Cardiac muscle cell (in vitro differentiated cells and primary cell): ENCODE measurements around the gene RNF208. TPM values are rescaled to one million over a fixed set of nuclear protein-coding genes. Genes with fewer than 3 reads are reported as not detected.
A peak's percentile ranks its signal among the peaks of the same experiment; 100 is the strongest.

Experiments
- DNase-seq, 2 donors: peaks; one replicate each; pipeline versions ENCODE4 v3.0.0 to v3.0.0-alpha.2; 2010 to 2017; ENCODE audit warnings: low read depth in 1 of 2, low spot score in 1 of 2
- H3K27ac ChIP-seq: fragments of 200-600 bp; sonication (generic); 2 replicates; pipeline ENCODE4 v1.5.1; 2016
- H3K27me3 ChIP-seq: fragments of 200-600 bp; sonication (generic); 2 replicates; pipeline ENCODE4 v1.6.0; 2016; ENCODE audit warnings: control low read depth
- H3K36me3 ChIP-seq: fragments of 200-600 bp; sonication (generic); 2 replicates; pipeline ENCODE4 v1.5.1; 2016; ENCODE audit warnings: control low read depth
- H3K4me1 ChIP-seq: fragments of 200-600 bp; sonication (generic); 2 replicates; pipeline ENCODE4 v1.8.1; 2017; ENCODE audit warnings: low read depth, mild to moderate bottlenecking, mixed run types
- H3K4me3 ChIP-seq: fragments of 200-600 bp; sonication (generic); 2 replicates; pipeline ENCODE4 v1.5.1; 2016; ENCODE audit warnings: mild to moderate bottlenecking
- H3K9me3 ChIP-seq: fragments of 200-600 bp; sonication (generic); 2 replicates; pipeline ENCODE4 v1.5.1; 2017; ENCODE audit warnings: low read depth, mild to moderate bottlenecking, control low read depth
- CTCF ChIP-seq: IDR thresholded peaks from 2 replicates; pipeline ENCODE4 v1.5.1; 2012; ENCODE audit warnings: low read depth, mild to moderate bottlenecking, low read length
- polyA plus RNA-seq: library from polyadenylated mRNA; unstranded; fragments of >200 nt; fragmentation: Nextera tagmentation; extraction: Ambion mirVana; gene quantifications from 2 replicates; pipeline ENCODE4 v1.2.1, GENCODE V29; 2016
- total RNA-seq: library from RNA; depleted of rRNA; stranded (reverse); fragments of >200 nt; gene quantifications from 2 replicates; pipeline ENCODE4 v1.2.3, GENCODE V29; 2016

RNF208 gene
- total and polyA plus RNA-seq, 2 experiments from 2014 or later: 6.1 to 23.1 TPM

DNA sequence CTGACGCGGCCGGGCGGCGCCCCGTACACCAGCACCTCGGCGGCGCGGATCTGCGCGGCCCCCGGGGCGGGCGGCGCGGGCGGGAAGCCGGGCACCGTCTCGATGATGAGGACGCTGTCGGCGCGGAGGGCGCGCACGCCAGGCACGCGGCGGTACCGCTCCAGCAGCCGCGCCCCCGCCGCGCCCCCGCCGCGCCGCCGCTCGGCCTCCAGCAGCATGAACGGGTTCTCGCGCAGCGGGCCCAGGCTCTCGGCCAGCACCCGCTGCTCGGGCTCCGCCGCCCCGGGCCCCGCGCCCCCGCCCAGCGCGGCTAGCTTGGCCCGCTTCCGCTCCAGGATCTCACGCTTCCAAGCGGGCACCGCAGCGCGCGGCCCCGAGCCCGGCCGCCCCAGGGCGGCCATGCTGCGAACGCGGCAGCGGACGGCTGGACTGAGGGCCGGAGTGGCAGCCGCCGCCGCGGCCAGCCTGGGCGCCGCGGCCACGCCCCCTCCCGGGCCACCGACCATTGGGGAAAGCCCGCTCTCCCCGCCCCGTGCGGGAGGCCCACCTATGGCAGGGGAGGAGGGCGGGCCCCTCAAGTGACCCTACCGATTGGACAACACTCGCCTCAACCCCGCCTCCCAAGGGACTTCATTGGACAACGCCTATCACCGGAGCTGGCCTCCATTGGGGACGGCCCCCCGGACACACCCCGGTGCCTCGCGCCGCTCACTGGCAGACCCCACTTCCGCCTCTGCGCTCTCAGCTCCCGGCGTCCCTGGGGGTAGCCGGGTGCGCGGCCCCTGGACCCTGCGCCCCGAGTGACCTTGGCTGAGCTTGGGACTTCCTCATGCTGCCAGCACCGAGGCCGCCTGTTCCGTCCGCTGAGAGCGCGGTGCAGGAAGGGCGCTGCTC is 21.5 kb downstream of the RNF208 start, which contains the start of gene TPRN:
Gene TPRN, minus strand, starts transcription at position 431 of the 894 bp plus-strand sequence. Its CDS starts 30 bp downstream, at position 401.
- Histone ChIP-seq H3K27me3 (no peaks in the 10 kb centered on the region), H3K9me3 (no peaks in the 10 kb centered on the region), H3K4me3 (peak within 1 kb of the TSS; percentile 61), H3K36me3 (no peaks in the 10 kb centered on the region), H3K27ac (peak within 1 kb of the TSS; percentile 93), H3K4me1 (peaks cover 50% of the 10 kb centered on the region)
- no peak for TF ChIP-seq CTCF
- DNase-seq: peak; percentile 99 to 100

- no peak for TF ChIP-seq CTCF
- peaks cover 49% of the 10 kb centered on the region for H3K4me1 ChIP-seq
- H3K27ac ChIP-seq: no peak overlapping the region
- no peaks in the 10 kb centered on the region for H3K36me3 ChIP-seq
- H3K27me3 ChIP-seq: no peaks in the 10 kb centered on the region
- peak overlapping the region; percentile 58 for H3K4me3 ChIP-seq
- H3K9me3 ChIP-seq: no peaks in the 10 kb centered on the region
- DNase-seq: peak in 1 of 2 donors; percentile 47
These were observed 22.5 kb downstream of the RNF208 start for GRCh38 chr9:137199411-137200121.

- Histone ChIP-seq H3K4me3 (no peak overlapping the region), H3K36me3 (no peaks in the 10 kb centered on the region), H3K9me3 (no peaks in the 10 kb centered on the region), H3K27ac (no peak overlapping the region), H3K27me3 (no peaks in the 10 kb centered on the region), H3K4me1 (peaks cover 44% of the 10 kb centered on the region)
- no peak for DNase-seq
- no peak for TF ChIP-seq CTCF
These were observed 23.1 kb downstream of the RNF208 start for GRCh38 chr9:137198902-137199283.

- H3K27me3 ChIP-seq: no peaks in the 10 kb centered on the region
- H3K4me3 ChIP-seq: no peak overlapping the region
- H3K4me1 ChIP-seq: peaks cover 38% of the 10 kb centered on the region
- H3K27ac ChIP-seq: no peak overlapping the region
- TF ChIP-seq CTCF: no peak
- no peaks in the 10 kb centered on the region for H3K36me3 ChIP-seq
- no peak for DNase-seq
- no peaks in the 10 kb centered on the region for H3K9me3 ChIP-seq
These were observed 23.8 kb downstream of the RNF208 start for GRCh38 chr9:137198051-137198901.
